ENCODE results near the gene TTLL11. TPM values are rescaled to one million over a fixed set of nuclear protein-coding genes. Genes with fewer than 3 reads are reported as not detected.

The TTLL11 gene
- total and polyA plus RNA-seq, 4 donors: 3.6 to 7.8 (median 5.9) TPM

- H3K4me3 ChIP-seq: no peak overlapping the region
- peaks cover 0 to 14% (median 6%) of the 10 kb centered on the region in 5 donors for H3K4me1 ChIP-seq (ENCODE audit: control insufficient read depth in 5 of 5, insufficient read depth in 5 of 5, low read length in 5 of 5)
- H3K27ac ChIP-seq (ENCODE audit: low read depth in 1 of 2, low read length in 1 of 2): no peak overlapping the region
- ATAC-seq (ENCODE audit: insufficient read depth, low FRiP score): no peak
- 82 to 90% methylated on average over 8 of the region's 8 CpGs for WGBS, 2 donors
- H3K9ac ChIP-seq (ENCODE audit: insufficient read depth in 1 of 2, low read length in 2 of 2): no peak overlapping the region
- peak in 1 of 3 donors; percentile 32 for DNase-seq
- H3K27me3 ChIP-seq (ENCODE audit: control insufficient read depth in 3 of 3, insufficient read depth in 3 of 3, low read length in 2 of 3): no peaks in the 10 kb centered on the region
- no peaks in the 10 kb centered on the region for H3K9me3 ChIP-seq (ENCODE audit: control insufficient read depth in 4 of 4, insufficient read depth in 3 of 4, low read length in 3 of 4)
- TF ChIP-seq CTCF (IDR thresholded peaks at IDR 0.05; ENCODE audit: control extremely low read depth, extremely low read depth): no peak
- H3K36me3 ChIP-seq (ENCODE audit: control insufficient read depth in 4 of 4, insufficient read depth in 4 of 4, low read length in 4 of 4): no peaks in the 10 kb centered on the region
Observed at GRCh38 chr9:121880343-121880898, 212.7 kb downstream of the TTLL11 start.

GRCh38 chr9:121878271-121878822, 214.8 kb downstream of the TTLL11 start:
- no peaks in the 10 kb centered on the region for H3K27me3 ChIP-seq (ENCODE audit: control insufficient read depth in 3 of 3, insufficient read depth in 3 of 3, low read length in 2 of 3)
- H3K27ac ChIP-seq (ENCODE audit: low read depth in 1 of 2, low read length in 1 of 2): no peak overlapping the region
- peaks cover 0 to 3% (median 0%) of the 10 kb centered on the region in 5 donors for H3K4me1 ChIP-seq (ENCODE audit: control insufficient read depth in 5 of 5, insufficient read depth in 5 of 5, low read length in 5 of 5)
- H3K9ac ChIP-seq (ENCODE audit: insufficient read depth in 1 of 2, low read length in 2 of 2): no peak overlapping the region
- H3K9me3 ChIP-seq (ENCODE audit: control insufficient read depth in 4 of 4, insufficient read depth in 3 of 4, low read length in 3 of 4): no peaks in the 10 kb centered on the region
- no peak for DNase-seq
- WGBS, 2 donors: 92 to 95% methylated on average over 14 of the region's 14 CpGs
- TF ChIP-seq CTCF (IDR thresholded peaks at IDR 0.05; ENCODE audit: control extremely low read depth, extremely low read depth): no peak
- H3K36me3 ChIP-seq (ENCODE audit: control insufficient read depth in 4 of 4, insufficient read depth in 4 of 4, low read length in 4 of 4): no peaks in the 10 kb centered on the region
- no peak for ATAC-seq (ENCODE audit: insufficient read depth, low FRiP score)
- H3K4me3 ChIP-seq: no peak overlapping the region

- 91 to 93% methylated on average over 13 of the region's 13 CpGs for WGBS, 2 donors
Observed at GRCh38 chr9:121876658-121877271, 216.3 kb downstream of the TTLL11 start.

More at GRCh38 chr9:121876658-121877271, 216.3 kb downstream of the TTLL11 start:
- H3K27ac ChIP-seq (ENCODE audit: low read depth in 1 of 2, low read length in 1 of 2): peak overlapping the region in 1 of 2 donors; percentile 30
- peaks cover 0 to 3% (median 0%) of the 10 kb centered on the region in 5 donors for H3K4me1 ChIP-seq (ENCODE audit: control insufficient read depth in 5 of 5, insufficient read depth in 5 of 5, low read length in 5 of 5)
- no peak for ATAC-seq (ENCODE audit: insufficient read depth, low FRiP score)
- peak overlapping the region in 1 of 2 donors; percentile 20 for H3K9ac ChIP-seq (ENCODE audit: insufficient read depth in 1 of 2, low read length in 2 of 2)
- H3K27me3 ChIP-seq (ENCODE audit: control insufficient read depth in 3 of 3, insufficient read depth in 3 of 3, low read length in 2 of 3): no peaks in the 10 kb centered on the region
- H3K36me3 ChIP-seq (ENCODE audit: control insufficient read depth in 4 of 4, insufficient read depth in 4 of 4, low read length in 4 of 4): no peaks in the 10 kb centered on the region
- H3K4me3 ChIP-seq: no peak overlapping the region
- TF ChIP-seq CTCF (IDR thresholded peaks at IDR 0.05; ENCODE audit: control extremely low read depth, extremely low read depth): no peak
- no peaks in the 10 kb centered on the region for H3K9me3 ChIP-seq (ENCODE audit: control insufficient read depth in 4 of 4, insufficient read depth in 3 of 4, low read length in 3 of 4)
- DNase-seq: no peak
